Fibroblast of skin of back (primary cell): ENCODE measurements around the gene RELT.

ENCODE experiments used
- DNase-seq: peaks from one replicate; pipeline ENCODE4 v3.0.0-alpha.2; 2013

The RELT gene

GRCh38 chr11:73347067-73347466, 29.1 kb upstream of the RELT start:
- DNase-seq: no peak

- no peak for DNase-seq
Observed at GRCh38 chr11:73348838-73349237, 27.4 kb upstream of the RELT start.

DNA sequence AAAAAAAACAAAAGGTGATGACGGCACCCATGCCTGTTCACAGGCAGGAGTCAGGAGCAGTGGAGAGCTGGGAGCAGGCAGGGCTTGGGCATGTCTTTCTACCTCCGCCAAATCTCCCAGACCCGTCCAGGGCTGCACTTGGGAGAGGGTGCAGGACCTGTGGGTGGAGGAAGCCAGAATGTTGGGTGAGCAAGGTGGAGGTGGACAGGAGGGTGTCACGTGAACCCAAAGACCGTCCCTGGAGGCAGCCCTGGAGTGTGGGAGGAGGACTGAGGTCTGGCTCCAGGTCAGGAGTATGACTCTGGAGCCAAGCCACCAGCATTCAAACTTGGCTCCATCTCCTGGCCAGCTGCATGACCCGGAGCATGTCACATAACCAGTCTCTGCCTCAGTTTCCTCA, 26.6 kb upstream of the RELT start:
- DNase-seq: no peak

- DNase-seq: peak; percentile 63
Observed at GRCh38 chr11:73350908-73351636, 25.1 kb upstream of the RELT start.

GRCh38 chr11:73353422-73353821, 22.8 kb upstream of the RELT start:
- DNase-seq: no peak

- no peak for DNase-seq
Observed at GRCh38 chr11:73355109-73355508, 21.1 kb upstream of the RELT start.

GRCh38 chr11:73356979-73357860, 19.0 kb upstream of the RELT start:
- no peak for DNase-seq

GRCh38 chr11:73358071-73358470, 18.1 kb upstream of the RELT start:
- DNase-seq: no peak

DNA sequence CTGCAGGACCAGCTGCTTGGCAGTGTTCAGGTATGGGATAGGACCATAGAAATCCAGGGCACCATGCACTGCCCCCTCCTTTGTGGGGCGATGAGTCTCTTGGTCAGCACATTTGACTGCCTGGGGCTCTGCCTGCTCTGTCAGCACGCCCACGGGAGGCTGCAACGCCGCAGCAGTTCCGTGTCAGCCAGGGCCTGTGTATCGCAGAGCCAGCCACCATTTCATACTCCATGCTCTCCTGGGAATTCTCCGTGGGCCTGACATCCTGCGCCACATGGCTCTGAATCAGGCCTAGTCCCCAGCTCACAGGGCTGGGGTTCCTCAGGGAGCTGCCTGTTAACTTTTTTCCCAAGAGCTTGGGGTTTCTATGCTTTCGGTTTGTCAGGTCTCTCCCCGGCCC, 16.9 kb upstream of the RELT start:
- no peak for DNase-seq

DNA sequence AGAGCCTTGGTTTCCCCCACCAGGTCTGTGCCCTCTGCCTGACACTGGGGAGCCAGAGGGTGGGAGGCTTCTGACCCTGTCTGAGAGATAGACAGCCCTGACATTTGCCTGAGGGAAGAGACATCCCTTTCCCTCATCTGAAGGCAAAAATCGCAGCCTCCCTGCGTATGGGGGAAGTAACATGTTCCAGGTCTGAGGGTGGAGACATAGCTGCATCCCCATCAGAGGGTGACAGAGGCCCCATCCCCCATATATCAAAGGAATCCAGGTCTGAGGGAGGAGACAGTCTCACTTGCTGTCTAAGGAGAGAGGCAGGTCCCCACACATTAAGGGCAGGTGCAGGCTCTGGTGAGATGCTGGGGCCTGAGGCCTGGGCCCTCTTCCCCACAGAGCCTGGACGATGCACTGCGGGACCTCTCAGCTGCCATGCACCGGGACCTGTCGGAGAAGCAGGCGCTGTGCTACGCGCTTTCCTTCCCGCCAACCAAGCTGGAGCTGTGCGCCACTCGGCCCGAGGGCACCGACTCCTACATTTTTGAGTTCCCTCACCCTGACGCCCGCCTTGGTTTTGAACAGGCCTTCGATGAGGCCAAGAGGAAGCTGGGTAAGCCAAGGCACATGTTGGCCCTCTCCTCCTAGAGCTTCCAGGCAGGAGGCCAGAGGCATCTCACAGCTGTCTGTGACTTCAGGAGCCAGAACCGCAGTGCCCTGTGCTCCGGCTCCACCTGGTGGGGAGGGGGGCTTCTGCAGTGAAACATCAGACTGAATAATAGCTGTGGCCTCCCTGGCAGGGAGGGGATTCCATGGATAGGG, 16.1 kb upstream of the RELT start:
- peak; percentile 20 for DNase-seq

- DNase-seq: no peak
Observed at GRCh38 chr11:73360743-73361369, 15.3 kb upstream of the RELT start.

DNA sequence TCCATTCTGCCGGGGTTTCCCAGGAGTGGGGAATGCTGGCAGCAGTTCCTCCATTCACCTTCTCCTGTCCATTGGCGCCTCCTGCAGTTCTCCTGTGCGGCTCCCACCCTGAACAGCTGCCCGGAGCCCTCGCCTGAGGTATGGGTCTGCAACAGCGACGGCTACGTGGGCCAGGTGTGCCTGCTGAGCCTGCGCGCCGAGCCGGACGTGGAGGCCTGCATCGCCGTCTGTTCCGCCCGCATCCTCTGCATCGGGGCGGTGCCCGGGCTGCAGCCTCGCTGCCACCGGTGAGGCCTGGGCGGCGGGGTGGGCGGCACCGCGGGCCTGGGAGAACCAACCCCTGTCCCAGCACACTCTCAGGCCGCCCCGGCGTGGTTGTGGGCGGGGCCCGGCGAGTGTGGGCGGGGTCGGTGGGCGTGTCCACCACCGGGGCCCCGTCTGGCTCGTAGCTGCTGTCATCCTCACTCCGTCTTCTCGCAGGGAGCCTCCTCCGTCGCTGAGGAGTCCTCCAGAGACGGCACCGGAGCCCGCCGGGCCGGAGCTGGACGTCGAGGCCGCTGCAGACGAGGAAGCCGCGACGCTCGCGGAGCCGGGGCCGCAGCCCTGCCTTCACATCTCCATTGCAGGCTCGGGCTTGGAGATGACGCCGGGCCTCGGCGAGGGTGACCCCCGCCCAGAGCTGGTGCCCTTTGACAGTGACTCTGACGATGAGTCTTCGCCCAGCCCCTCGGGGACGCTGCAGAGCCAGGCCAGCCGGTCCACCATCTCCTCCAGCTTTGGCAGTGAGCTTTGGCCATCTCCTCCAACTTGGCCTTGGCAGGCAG, 14.0 kb upstream of the RELT start:
- no peak for DNase-seq

- DNase-seq: no peak
Observed at GRCh38 chr11:73363147-73363546, 13.1 kb upstream of the RELT start.

- no peak for DNase-seq
Observed at GRCh38 chr11:73365352-73366264, 10.6 kb upstream of the RELT start.

- DNase-seq: no peak
Observed at GRCh38 chr11:73366265-73366610, 10.0 kb upstream of the RELT start.

- no peak for DNase-seq
Observed at GRCh38 chr11:73366953-73367352, 9.2 kb upstream of the RELT start.

DNA sequence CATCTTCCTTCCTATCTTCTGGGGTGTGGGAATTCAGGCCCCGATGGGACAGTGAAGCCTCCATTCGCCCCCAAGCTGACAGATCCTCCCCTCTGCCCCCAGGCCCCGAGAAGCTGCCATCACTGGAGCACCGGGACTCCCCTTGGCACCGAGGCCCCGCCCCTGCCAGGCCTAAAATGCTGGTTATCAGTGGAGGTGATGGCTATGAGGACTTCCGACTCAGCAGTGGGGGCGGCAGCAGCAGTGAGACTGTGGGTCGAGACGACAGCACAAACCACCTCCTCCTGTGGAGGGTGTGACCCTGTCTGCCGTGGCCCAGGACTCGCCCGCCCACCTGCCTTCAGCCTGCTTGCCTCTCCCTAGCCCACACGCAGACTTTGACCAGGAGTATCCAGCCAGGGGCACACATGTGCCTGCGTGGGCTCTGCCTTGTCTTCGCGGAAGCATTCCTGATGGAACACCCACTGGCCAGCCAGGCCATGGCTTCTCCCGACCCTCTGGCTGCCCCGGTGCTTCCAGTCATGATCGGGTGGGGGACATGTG, 8.6 kb upstream of the RELT start:
- no peak for DNase-seq

DNA sequence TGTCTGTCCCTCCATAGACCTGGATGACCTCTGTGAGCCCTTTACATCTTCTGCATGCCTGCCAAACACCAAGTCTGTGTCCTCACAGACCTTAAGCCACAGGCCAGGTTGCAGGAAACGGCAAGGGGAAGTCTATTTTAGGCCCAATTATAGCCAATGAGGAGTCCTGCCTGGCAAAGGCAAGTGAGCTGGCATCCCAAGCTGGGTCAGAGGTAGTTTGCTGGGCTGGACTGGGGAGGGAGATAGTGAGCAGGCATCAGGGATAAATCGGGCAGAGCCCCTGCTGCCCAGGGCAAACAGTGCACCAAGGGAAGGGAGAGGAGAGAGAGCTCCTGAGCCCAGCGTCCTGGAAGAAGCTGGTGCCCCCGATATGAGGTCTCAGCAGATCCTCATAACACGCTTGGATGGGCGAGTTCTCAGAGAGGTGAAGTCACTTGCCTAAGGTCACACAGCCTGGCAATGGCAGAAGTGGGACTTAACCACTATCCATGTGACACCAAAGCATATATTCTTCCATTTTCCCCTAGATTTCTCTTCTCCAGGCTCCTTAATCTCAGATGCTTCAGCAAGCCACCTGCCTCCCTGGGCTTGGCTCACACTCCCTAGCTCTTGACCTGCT, 3.7 kb upstream of the RELT start:
- peak; percentile 40 for DNase-seq

- no peak for DNase-seq
Observed at GRCh38 chr11:73374151-73374550, 2.0 kb upstream of the RELT start.

- DNase-seq: no peak
Observed at GRCh38 chr11:73375830-73376159, 404 bp upstream of the RELT start.
